GM12892 (cell line): ENCODE data around the gene PDE10A.

Source experiments
- POLR2A ChIP-seq: IDR thresholded peaks from 2 replicates; pipeline ENCODE4 v1.6.1; 2011; ENCODE audit warnings: low read depth, low read length, control low read depth
- POLR2AphosphoS5 ChIP-seq: IDR thresholded peaks from 2 replicates; pipeline ENCODE4 v1.6.1; 2011; ENCODE audit warnings: low read depth, low read length, control low read depth
- TAF1 ChIP-seq: IDR thresholded peaks from 2 replicates; pipeline ENCODE4 v1.6.1; 2011; ENCODE audit warnings: low read depth, mild to moderate bottlenecking, control low read depth, low read length, borderline replicate concordance

DNA sequence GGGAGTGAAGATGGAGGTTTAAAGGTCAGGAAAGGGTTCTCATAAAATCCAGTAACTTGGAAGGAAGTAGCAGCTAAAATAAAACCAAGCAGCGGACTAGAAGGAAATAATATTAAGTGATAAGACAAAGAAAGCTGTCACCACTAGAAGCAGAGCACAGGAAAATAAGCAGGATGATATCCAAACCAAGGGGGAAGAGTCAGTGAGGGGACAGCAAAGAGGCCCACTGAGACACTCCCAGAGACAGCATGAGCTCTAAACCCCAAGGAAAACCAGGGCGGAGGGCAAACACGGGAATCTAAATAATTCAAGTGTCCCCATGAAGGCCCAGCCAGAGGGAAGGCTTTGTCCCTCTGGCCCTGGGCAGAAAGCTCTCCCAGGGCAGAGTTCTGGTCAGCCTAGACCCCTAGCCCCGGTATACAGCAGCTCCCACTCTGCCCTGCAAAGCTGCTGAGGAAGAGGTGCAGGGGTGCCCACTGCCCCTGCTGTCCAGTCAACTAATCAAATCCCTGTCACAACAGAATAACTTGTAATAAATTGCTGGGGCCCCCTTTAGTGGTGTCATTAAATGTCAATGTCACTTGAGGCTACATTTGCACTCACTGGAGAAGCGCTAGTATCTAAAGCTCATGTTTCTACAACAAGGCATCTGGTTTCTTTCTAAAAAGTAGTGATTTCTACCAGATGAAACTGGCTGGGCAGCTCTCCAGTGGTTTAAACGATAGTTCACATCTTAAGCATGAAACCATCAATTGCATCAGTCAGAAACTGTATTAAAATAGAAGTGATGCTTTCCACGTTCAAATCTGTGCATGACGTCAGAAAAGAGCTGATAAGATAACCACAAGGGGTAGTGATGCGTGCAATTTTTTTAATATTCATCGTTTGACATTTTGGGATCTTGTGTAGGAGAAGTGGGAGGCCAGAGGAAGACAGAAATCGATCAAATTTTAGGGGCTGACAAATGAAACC is 13.6 kb downstream of the PDE10A start:
- TF ChIP-seq POLR2AphosphoS5 (no peak), POLR2A (no peak), TAF1 (no peak)
